ENCODE data around the gene PLPPR5.

The PLPPR5 gene

DNA sequence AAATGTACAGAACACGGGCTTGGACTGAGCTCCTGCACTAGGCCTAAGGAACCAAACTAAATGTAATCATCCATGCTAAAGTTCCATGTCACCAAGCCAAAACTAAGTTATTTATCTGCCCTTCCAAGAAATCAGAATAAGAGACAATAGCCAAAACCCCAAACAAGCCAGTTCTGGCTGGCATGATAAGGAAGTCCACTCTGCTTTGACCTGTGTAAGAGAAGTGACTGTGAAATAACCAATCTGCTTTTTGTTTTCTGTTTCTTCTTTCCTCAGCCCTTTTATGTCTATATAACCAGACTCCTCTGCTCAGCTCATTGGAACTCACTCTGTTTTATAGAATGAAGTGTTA, 15.1 kb downstream of the PLPPR5 start:
- Histone ChIP-seq H3K36me3 (replicated peaks; ENCODE audit: insufficient read depth, low read length) (no peaks in the 10 kb centered on the region), H3K4me1 (ENCODE audit: low read length) (no peaks in the 10 kb centered on the region), H3K79me2 (ENCODE audit: low read length) (no peaks in the 10 kb centered on the region), H3K27ac (ENCODE audit: low read length) (no peak overlapping the region), H3K4me2 (ENCODE audit: low read depth, low read length) (no peak overlapping the region), H3K9ac (ENCODE audit: low read length) (no peak overlapping the region), H3F3A (ENCODE audit: insufficient read depth, low read length) (no peaks in the 10 kb centered on the region), H4K20me1 (ENCODE audit: insufficient read depth, low read length) (no peaks in the 10 kb centered on the region), H3K27me3 (replicated peaks; ENCODE audit: insufficient read depth, low read length) (no peaks in the 10 kb centered on the region), H2AFZ (ENCODE audit: low read length) (no peak overlapping the region), H3K9me2 (replicated peaks; ENCODE audit: insufficient read depth, low read length) (no peaks in the 10 kb centered on the region), H3K9me3 (replicated peaks; ENCODE audit: insufficient read depth, low read length) (no peaks in the 10 kb centered on the region), H3K4me3 (ENCODE audit: low read length) (no peak overlapping the region)
- TF ChIP-seq EZH2phosphoT487 (IDR thresholded peaks at IDR 0.05; ENCODE audit: low read length) = no peak
- TF ChIP-seq, protein P1, sequence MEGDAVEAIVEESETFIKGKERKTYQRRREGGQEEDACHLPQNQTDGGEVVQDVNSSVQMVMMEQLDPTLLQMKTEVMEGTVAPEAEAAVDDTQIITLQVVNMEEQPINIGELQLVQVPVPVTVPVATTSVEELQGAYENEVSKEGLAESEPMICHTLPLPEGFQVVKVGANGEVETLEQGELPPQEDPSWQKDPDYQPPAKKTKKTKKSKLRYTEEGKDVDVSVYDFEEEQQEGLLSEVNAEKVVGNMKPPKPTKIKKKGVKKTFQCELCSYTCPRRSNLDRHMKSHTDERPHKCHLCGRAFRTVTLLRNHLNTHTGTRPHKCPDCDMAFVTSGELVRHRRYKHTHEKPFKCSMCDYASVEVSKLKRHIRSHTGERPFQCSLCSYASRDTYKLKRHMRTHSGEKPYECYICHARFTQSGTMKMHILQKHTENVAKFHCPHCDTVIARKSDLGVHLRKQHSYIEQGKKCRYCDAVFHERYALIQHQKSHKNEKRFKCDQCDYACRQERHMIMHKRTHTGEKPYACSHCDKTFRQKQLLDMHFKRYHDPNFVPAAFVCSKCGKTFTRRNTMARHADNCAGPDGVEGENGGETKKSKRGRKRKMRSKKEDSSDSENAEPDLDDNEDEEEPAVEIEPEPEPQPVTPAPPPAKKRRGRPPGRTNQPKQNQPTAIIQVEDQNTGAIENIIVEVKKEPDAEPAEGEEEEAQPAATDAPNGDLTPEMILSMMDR (IDR thresholded peaks at IDR 0.05; ENCODE audit: low read length) = no peak
- no peak for TF ChIP-seq EZH2 (optimal IDR thresholded peaks at IDR 0.05; ENCODE audit: low read depth, low read length)
- no peak for DNase-seq

GRCh38 chr1:98988904-98989555, 15.6 kb downstream of the PLPPR5 start:
- TF ChIP-seq EZH2phosphoT487 (IDR thresholded peaks at IDR 0.05; ENCODE audit: low read length) (no peak), EZH2 (optimal IDR thresholded peaks at IDR 0.05; ENCODE audit: low read depth, low read length) (no peak)
- TF ChIP-seq, protein P1 (IDR thresholded peaks at IDR 0.05; ENCODE audit: low read length) = no peak
- Histone ChIP-seq H4K20me1 (ENCODE audit: insufficient read depth, low read length) (no peaks in the 10 kb centered on the region), H3K4me2 (ENCODE audit: low read depth, low read length) (no peak overlapping the region), H3K4me3 (ENCODE audit: low read length) (no peak overlapping the region), H3K4me1 (ENCODE audit: low read length) (no peaks in the 10 kb centered on the region), H3K27ac (ENCODE audit: low read length) (no peak overlapping the region), H3K27me3 (replicated peaks; ENCODE audit: insufficient read depth, low read length) (no peaks in the 10 kb centered on the region), H3K36me3 (replicated peaks; ENCODE audit: insufficient read depth, low read length) (no peaks in the 10 kb centered on the region), H3K9me3 (replicated peaks; ENCODE audit: insufficient read depth, low read length) (no peaks in the 10 kb centered on the region), H3K79me2 (ENCODE audit: low read length) (no peaks in the 10 kb centered on the region), H3F3A (ENCODE audit: insufficient read depth, low read length) (no peaks in the 10 kb centered on the region), H3K9ac (ENCODE audit: low read length) (no peak overlapping the region), H2AFZ (ENCODE audit: low read length) (no peak overlapping the region), H3K9me2 (replicated peaks; ENCODE audit: insufficient read depth, low read length) (no peaks in the 10 kb centered on the region)
- no peak for DNase-seq

DNA sequence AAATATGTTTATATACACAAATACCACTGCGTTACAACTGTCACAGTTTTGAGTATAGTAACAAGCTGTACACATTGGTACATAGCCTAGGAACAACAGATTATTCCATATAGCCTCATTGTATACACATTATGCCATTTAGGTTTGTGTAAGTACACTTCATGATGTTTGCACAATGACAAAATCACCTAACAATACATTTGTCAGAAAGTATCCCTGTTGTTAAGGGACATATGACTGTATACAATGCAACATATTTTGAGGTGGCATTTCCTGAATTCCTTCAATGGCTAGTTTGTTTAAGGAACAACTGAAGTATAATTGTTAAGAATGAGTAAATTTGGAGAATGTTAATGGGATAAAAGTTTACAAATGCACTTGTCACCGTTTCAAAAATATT, 19.0 kb downstream of the PLPPR5 start:
- Histone ChIP-seq H3K4me2 (ENCODE audit: low read depth, low read length) (no peak overlapping the region), H3K9ac (ENCODE audit: low read length) (no peak overlapping the region), H2AFZ (ENCODE audit: low read length) (no peak overlapping the region), H3K79me2 (ENCODE audit: low read length) (no peaks in the 10 kb centered on the region), H3K9me2 (replicated peaks; ENCODE audit: insufficient read depth, low read length) (no peaks in the 10 kb centered on the region), H3K27me3 (replicated peaks; ENCODE audit: insufficient read depth, low read length) (no peaks in the 10 kb centered on the region), H3K4me1 (ENCODE audit: low read length) (no peaks in the 10 kb centered on the region), H3K27ac (ENCODE audit: low read length) (no peak overlapping the region), H3K4me3 (ENCODE audit: low read length) (no peak overlapping the region), H3K36me3 (replicated peaks; ENCODE audit: insufficient read depth, low read length) (no peaks in the 10 kb centered on the region), H3F3A (ENCODE audit: insufficient read depth, low read length) (no peaks in the 10 kb centered on the region), H3K9me3 (replicated peaks; ENCODE audit: insufficient read depth, low read length) (no peaks in the 10 kb centered on the region), H4K20me1 (ENCODE audit: insufficient read depth, low read length) (no peaks in the 10 kb centered on the region)
- no peak for DNase-seq
- TF ChIP-seq, protein P1 (IDR thresholded peaks at IDR 0.05; ENCODE audit: low read length) = no peak
- TF ChIP-seq EZH2phosphoT487 (IDR thresholded peaks at IDR 0.05; ENCODE audit: low read length) (no peak), EZH2 (optimal IDR thresholded peaks at IDR 0.05; ENCODE audit: low read depth, low read length) (no peak)
